Stimulated activated naive CD8-positive, alpha-beta T cell treated with anti-CD3 and anti-CD28 coated beads, Interleukin-15, amount 100 ng/mL, for 72 hours (primary cell): ENCODE results near the gene WIPI1.

Experiments used
- ATAC-seq: fragments of 150-1000 bp; cut with Tn5 transposase; 2 replicates; pipeline ENCODE4 v1.10.0; 2021; ENCODE audit warnings: mild to moderate bottlenecking, moderate library complexity
- DNase-seq, 2 donors: peaks; one replicate each; pipeline ENCODE4 v3.0.0; 2021 to 2022
- H3K27ac Mint-ChIP-seq, 2 donors: one replicate each; pipeline ENCODE4 v1.8.0; 2022; ENCODE audit warnings: mild to moderate bottlenecking in 2 of 2, mixed read lengths in 2 of 2, moderate library complexity in 2 of 2
- H3K27me3 Mint-ChIP-seq: one replicate; pipeline ENCODE4 v1.8.0; 2022; ENCODE audit warnings: mixed read lengths
- H3K4me1 Mint-ChIP-seq: one replicate; pipeline ENCODE4 v1.8.0; 2022; ENCODE audit warnings: mild to moderate bottlenecking, mixed read lengths
- H3K4me3 Mint-ChIP-seq, 2 donors: one replicate each; pipeline ENCODE4 v1.8.0; 2022; ENCODE audit warnings: mild to moderate bottlenecking in 2 of 2, mixed read lengths in 2 of 2, moderate library complexity in 1 of 2
- H3K9me3 Mint-ChIP-seq, 2 donors: one replicate each; pipeline ENCODE4 v1.8.0; 2022; ENCODE audit warnings: mixed read lengths in 2 of 2

WIPI1 gene

DNA sequence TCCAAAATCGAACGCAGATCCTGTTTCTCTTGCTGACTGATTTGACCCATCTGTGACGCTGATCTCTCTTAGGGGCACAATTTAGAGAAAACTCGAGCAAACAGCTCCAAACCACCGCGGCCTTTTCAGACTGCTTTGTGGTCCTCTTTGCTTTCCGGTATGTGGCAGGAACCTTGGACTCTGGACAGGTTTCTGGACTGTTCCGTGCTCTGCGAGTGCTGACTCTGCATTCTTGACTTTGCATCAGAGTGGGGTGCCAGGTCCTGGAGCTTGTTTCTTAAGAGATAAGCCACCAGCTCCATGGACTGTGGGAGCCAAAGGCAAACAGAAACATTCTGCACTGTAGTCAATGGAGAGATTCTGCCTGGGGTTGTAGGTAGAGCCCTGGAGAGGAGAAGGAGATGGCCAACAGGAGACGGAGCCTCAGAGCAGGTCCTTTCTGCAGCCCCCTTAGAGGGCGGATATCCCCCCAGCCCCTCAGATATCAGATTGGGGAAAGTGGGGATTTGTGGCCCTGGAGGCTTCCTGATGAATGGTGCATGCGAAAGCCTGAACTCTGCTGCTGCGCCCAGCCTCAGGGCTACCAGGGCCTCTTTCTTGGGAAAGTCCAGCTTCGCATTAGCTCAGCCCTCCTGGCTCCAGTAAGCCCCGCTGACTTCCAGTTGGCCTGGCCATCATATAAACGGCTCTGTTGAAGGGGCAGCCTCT lies 65.6 kb downstream of the WIPI1 start:
- no peak overlapping the region for H3K27ac Mint-ChIP-seq
- H3K9me3 Mint-ChIP-seq = peaks cover 5 to 9% of the 10 kb centered on the region in 2 donors
- no peak for ATAC-seq
- H3K4me1 Mint-ChIP-seq = peaks cover 5% of the 10 kb centered on the region
- H3K4me3 Mint-ChIP-seq = no peak overlapping the region
- H3K27me3 Mint-ChIP-seq = no peaks in the 10 kb centered on the region
- DNase-seq = no peak

DNA sequence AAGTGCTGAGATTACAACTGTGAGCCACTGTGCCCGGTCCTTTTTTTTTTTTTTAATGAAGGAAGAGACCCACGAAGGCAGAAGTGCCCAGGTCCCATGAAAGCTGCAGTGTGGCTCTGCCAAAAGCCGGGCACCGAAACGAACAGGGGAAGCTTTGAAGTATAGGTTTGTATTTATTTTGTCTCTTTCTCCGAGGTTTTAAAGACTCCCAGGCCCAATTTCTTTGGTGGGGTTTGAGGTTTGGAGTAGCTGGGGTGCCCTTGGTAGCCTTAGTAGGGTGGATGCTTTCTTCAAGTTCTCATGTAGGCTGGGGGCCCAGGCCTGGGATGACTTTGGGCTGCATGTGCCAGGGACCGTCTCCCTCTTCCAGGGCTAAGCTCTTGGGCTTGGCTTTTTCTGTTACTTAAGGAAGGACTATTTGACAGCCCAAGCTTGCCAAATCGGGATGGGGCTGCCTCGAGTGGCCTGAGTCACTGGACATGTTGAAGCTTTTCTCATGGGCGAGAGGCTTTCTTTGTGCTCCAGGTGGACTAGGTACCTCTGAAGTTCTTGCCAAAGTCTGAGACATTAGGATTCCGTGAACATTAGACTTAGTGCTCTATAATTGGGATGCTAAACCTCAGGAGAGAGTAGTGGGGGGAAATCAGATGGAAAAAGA lies 66.3 kb downstream of the WIPI1 start:
- Mint-ChIP-seq H3K9me3 (peaks cover 5 to 9% of the 10 kb centered on the region in 2 donors), H3K4me1 (no peaks in the 10 kb centered on the region), H3K27me3 (no peaks in the 10 kb centered on the region), H3K4me3 (no peak overlapping the region), H3K27ac (no peak overlapping the region)
- no peak for ATAC-seq
- DNase-seq = no peak

DNA sequence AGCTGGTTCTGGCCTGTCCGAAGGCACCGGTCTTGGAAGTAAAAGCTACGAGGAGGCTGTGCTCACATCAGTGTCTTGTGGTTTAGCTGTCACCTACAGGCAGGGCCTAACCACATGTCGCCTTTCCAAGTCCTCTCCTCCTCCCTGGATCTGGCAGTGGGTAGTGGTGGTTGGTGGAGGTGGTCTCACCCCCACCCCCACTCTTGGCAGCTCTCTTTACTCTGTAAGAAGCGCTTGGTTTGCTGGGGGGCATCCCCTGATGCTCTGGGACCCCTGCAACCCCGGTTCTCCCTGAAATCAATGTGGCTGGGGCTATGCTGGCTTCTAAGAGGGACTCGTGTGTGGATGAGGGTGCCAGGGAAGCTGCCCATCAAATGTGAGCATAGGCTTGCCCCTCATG lies 68.3 kb downstream of the WIPI1 start:
- ATAC-seq (no peak), DNase-seq (no peak)
- Mint-ChIP-seq H3K4me1 (peaks cover 13% of the 10 kb centered on the region), H3K9me3 (no peaks in the 10 kb centered on the region), H3K4me3 (no peak overlapping the region), H3K27ac (no peak overlapping the region), H3K27me3 (no peaks in the 10 kb centered on the region)

DNA sequence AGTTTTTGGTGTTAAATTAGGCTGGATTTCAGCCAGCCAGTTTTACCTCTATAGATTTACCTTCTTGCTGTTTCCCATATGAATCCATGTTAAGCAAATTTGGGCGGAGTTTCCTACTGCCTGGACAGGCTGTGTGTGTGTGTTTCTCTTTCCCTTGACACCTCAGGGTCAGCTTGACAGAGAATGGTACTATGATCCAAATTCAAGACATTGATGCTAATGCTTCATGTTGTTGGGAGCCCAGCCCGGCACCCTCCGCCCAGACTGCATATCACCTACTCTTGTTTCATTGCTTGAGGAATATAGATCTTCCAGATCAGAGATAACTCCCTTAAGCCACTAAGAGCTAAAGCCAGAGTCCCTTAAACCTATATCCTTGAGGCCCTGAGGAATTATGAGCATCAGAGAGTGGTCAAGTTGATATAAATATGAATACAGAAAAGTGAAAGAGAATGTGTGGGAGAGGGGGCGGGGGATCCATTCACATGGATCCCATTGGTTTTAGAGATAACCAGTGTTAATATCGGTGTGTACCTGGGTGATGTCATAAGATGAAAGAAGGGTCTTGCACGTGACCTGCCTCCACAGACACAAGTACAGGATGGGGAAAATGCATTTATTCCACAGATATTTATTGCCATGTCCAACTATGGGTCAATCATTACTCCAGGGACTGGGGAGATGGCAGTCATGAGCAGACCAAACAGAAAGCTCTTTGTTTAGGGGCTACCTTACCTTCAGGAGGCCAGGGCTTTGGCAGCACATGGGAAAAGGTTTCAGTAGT lies 69.7 kb downstream of the WIPI1 start:
- Mint-ChIP-seq H3K4me3 (no peak overlapping the region), H3K27ac (peak overlapping the region in 1 of 2 donors; percentile 68), H3K27me3 (no peaks in the 10 kb centered on the region), H3K9me3 (no peaks in the 10 kb centered on the region), H3K4me1 (peaks cover 25% of the 10 kb centered on the region)
- no peak for DNase-seq
- ATAC-seq = no peak

DNA sequence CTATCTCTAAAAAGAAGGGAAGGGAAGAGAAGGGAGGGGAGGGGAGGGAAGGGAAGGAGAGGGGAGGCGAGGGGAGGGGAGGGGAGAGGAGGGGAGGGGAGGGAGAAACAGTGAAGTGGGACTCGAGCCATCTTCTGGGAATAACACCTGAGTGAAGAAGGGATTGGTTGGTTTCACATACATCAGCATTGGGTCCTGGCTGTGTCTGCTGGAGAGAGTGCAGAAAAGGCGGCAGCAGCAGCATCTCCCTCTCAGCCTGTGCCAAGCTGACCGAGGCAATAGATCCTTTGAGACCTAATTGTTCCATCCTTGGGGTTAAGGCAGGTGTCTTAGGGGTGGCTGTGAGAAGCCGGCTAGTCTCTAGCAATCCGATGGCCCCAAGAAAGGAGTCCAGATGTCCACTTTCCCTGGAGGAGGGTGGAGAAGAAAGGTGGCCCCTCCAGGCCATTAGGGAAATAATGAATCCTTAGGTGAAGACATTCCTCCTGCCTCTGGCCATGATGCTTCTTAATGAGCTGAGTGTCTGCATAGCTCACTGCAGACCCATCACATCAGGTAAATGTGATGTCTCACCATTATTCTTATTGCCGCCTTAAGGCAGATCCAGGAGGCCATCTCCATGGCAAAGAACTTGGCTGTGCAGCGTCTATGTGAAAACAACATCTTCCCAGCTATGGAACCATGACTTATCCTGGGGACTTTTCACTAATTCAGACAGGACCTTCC lies 71.6 kb downstream of the WIPI1 start:
- no peak overlapping the region for H3K4me3 Mint-ChIP-seq
- no peak overlapping the region for H3K27ac Mint-ChIP-seq
- H3K9me3 Mint-ChIP-seq = no peaks in the 10 kb centered on the region
- DNase-seq = no peak
- H3K27me3 Mint-ChIP-seq = no peaks in the 10 kb centered on the region
- H3K4me1 Mint-ChIP-seq = peaks cover 31% of the 10 kb centered on the region
- ATAC-seq = no peak

DNA sequence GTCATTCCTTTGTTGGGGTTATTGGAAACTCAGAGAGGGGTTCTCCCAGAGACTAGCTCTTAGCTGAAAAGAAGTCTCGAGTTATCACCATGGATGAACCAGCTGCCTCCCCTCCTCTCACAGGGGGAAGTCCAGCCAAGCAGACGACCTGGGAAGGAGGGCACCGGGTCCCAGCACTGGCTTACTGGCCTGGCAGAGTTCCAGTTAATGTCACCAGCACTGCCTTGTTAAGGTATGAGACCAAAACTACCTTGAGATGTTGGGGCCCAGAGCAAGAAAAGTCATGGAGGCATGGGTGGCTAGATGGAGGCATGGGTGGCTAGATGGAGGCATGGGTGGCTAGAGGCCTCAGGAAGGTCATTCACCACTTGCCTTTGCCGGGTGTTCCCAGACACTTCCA lies 72.4 kb downstream of the WIPI1 start:
- ATAC-seq = no peak
- H3K4me1 Mint-ChIP-seq = peaks cover 31% of the 10 kb centered on the region
- no peak for DNase-seq

DNA sequence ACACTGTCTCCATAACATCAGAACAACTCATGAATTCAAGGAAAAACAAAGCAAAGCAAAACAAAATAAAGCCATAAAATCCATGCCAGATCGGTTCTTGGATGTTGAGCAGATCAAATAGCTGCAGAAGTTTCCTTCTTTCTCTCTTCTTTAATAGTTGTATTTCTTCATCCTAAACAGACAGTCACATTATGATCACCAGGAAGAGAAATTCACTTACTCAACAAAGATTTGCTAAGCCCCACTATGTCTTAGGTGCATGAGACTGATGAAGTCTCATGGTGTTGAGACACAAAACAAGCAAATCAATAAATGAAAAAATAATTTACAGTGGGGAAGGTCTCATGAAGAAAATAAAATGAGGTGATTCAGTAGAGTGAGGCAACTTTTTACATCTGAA lies 72.8 kb downstream of the WIPI1 start:
- ATAC-seq (no peak), DNase-seq (no peak)
- H3K9me3 Mint-ChIP-seq = no peaks in the 10 kb centered on the region
- H3K4me3 Mint-ChIP-seq = peak overlapping the region in 1 of 2 donors; percentile 44
- H3K4me1 Mint-ChIP-seq = peaks cover 31% of the 10 kb centered on the region
- H3K27ac Mint-ChIP-seq = no peak overlapping the region
- H3K27me3 Mint-ChIP-seq = no peaks in the 10 kb centered on the region

More for the DNA sequence above, 72.4 kb downstream of the WIPI1 start:
- H3K4me3 Mint-ChIP-seq = no peak overlapping the region
- no peak overlapping the region for H3K27ac Mint-ChIP-seq
- no peaks in the 10 kb centered on the region for H3K9me3 Mint-ChIP-seq
- no peaks in the 10 kb centered on the region for H3K27me3 Mint-ChIP-seq

DNA sequence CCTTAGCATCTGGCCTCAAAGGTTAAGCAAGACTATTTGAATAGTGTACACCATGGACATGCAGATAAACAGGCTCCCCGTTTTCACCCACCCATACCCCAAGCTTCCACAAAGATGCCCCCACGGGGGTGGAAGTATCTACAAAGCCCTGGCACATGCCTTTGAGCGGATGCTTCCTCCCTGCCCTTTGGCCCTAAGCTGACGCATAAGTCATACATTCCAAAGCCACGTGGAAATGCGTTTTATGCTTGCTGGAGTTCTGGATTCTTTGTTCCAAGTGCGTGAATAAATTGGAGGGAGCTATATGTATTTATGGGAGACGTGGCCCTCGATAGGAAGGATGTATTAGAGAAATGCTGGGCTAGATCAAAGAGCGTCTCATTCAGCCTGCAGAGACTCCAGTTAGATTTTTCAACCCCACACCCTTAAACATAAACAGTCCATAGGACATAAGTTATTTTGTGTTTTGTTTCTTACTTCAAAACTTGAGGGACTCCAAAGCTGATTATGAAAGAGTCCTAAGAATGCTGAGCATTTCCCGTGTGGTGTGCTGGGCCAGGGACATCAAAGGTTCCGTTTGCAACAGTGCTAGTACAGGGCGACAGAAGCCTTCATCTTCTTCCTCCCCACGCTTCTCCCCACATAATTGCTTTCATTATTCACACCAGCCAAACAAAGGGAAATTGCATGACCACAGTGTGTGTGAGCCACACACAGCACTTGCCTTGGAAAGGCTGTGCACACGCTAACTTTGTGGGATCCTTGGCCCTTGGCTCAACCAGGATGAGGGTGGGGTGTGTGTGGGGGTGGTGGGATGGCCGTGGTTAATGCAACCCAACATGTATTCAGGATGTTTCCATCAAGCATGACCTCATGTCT lies 73.6 kb downstream of the WIPI1 start:
- Mint-ChIP-seq H3K4me1 (peaks cover 31% of the 10 kb centered on the region), H3K4me3 (peak overlapping the region; percentile 45 to 58), H3K27me3 (no peaks in the 10 kb centered on the region), H3K27ac (peak overlapping the region; percentile 86 to 87), H3K9me3 (no peaks in the 10 kb centered on the region)
- DNase-seq (peak in 1 of 2 donors; percentile 27), ATAC-seq (peak; percentile 89)

DNA sequence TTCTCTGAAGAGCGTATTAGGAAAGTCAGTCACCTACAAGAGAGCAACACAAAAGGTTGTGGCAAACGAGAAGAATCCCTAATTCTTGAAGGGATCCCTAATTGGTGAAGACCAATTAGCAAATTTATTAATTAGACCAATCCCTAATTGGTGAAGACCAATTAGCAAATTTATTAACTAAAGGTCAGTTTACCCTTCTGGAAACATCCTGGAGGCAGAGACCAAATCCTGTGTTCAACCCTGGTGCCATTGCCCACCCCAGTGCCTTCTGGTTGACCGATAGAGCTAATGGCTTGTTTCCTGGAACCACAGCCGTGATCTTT lies 74.2 kb downstream of the WIPI1 start:
- Mint-ChIP-seq H3K9me3 (no peaks in the 10 kb centered on the region), H3K27me3 (no peaks in the 10 kb centered on the region), H3K27ac (no peak overlapping the region), H3K4me1 (peaks cover 31% of the 10 kb centered on the region), H3K4me3 (no peak overlapping the region)
- no peak for DNase-seq
- no peak for ATAC-seq

DNA sequence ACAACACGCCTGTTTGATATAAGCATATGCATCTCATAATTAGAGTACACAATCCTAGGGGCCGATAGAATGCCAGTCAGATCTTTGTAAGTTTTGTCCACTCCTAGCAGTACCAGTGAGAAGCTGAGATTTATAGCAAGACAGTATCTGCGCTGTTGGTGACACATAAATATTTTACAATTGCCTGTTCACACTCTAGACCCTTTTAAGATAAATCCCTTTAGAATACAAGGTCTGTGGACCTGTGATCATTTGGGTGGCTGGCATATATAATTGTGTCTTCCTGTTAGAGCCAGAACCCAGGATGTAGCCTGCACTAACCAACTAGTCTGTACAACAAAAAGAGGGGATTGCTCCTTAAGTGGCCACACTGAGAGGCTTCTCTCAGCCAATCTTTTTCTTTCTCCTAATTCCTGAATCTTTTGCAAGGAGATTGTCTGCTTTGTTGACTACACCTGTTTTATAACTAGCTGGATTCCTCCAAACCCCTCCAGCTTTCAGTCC lies 74.7 kb downstream of the WIPI1 start:
- Mint-ChIP-seq H3K4me3 (no peak overlapping the region), H3K27me3 (no peaks in the 10 kb centered on the region), H3K27ac (no peak overlapping the region), H3K4me1 (peaks cover 31% of the 10 kb centered on the region), H3K9me3 (no peaks in the 10 kb centered on the region)
- ATAC-seq (no peak), DNase-seq (no peak)

DNA sequence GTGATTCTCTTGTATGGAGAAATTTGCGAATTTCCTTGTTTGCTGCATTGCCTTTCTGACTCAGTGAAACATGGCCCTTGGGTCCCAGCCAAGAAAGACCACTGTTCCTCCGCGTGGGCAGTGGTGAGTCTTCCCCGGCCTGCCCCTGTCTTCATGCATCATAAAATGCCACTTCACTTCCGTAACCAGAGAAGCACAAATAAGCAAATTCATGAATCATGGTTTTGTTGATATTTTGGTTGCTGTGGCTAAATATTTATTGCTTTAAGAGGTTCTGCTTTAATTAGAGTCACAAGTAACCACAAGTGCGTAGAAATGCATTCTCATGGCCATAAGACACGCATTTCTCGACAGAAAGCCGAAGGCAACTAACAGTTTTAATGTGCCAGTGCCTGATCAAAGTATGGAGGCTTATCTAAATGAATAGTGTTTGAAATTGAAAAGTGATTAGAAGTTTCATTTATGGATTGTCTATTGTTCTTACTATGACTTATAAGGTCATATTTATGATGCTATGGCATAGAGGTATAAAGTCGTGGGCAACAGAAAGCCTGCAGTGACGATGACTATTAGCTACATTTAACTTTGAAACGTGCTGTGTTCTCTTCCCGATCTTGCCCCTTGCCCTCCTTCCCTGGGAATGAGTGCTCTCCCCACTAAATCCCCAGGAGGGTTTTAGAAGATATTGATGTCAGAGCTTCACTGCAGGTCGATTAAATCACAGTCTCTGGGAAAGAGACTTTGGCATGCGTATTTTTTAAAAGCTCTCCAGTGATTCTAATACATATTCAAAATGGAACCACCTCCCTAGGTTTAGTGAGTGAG lies 76.0 kb downstream of the WIPI1 start:
- ATAC-seq (no peak), DNase-seq (no peak)
- no peak overlapping the region for H3K27ac Mint-ChIP-seq

DNA sequence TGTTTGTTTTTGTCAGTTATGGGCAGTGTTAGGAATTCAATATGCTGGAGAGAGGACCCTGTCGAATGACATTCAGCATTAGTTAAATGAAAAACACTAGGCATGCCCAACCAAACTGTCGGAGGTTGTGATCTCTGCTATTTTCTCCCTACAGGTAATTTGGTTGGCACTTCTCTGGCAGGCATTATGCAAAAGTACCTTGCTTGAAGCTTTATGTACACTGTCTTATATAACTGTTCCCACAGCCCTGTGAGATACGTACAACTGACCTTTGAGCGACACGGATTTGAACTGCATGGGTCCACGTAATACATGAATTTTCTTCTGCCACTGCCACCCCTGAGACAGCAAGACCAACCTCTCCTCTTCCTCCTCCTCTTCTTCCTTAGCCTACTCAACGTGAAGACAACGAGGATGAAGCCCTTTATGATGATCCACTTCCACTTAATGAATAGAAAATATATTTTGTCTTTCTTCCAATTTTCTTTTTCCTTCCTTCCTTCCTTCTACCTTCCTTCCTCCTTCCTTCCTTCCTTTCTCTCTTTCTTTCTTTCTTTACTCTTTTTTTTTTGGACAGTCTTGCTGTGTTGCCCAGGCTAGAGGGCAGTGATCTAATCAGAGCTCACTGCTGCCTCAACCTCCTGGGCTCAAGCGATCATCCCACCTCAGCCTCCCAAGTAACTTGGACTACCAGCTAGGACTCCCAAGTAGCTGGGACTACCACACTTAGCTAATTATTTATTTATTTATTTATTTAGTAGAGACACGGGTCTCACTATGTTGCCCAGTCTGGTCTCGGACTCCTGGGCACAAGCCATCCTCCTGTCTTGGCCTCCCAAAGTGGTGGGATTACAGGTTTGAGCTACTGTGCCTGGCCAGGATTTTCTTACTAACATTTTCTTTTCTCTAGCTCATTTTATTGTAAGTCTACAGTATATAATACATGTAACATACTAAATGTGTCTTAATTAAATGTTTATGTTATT lies 77.3 kb downstream of the WIPI1 start:
- no peaks in the 10 kb centered on the region for H3K27me3 Mint-ChIP-seq
- peaks cover 27% of the 10 kb centered on the region for H3K4me1 Mint-ChIP-seq
- DNase-seq = no peak
- no peak for ATAC-seq
- no peak overlapping the region for H3K4me3 Mint-ChIP-seq
- no peak overlapping the region for H3K27ac Mint-ChIP-seq
- H3K9me3 Mint-ChIP-seq = no peaks in the 10 kb centered on the region

More for the DNA sequence above, 76.0 kb downstream of the WIPI1 start:
- Mint-ChIP-seq H3K4me3 (no peak overlapping the region), H3K9me3 (no peaks in the 10 kb centered on the region), H3K27me3 (no peaks in the 10 kb centered on the region), H3K4me1 (peaks cover 31% of the 10 kb centered on the region)

DNA sequence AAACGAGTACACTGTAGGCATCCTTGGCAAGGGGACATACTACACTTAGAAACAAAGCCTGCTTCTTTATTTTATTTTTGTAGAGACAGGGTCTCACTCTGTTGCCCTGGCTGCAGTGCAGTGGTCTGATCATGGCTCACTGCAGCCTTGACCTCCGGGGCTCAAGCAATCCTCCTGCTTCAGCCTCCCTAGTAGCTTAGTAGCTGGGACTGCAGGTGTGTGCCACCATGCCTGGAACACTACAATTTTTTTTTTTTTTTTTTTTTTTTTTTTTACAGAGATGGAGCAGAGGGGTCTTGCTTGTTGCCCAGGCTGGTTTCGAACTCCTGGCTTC lies 78.2 kb downstream of the WIPI1 start:
- Mint-ChIP-seq H3K4me1 (peaks cover 19% of the 10 kb centered on the region), H3K27ac (no peak overlapping the region), H3K9me3 (no peaks in the 10 kb centered on the region), H3K27me3 (no peaks in the 10 kb centered on the region), H3K4me3 (no peak overlapping the region)
- ATAC-seq (no peak), DNase-seq (no peak)
